Skin epidermis (tissue), 12 donors: ENCODE results near the gene RPL9.
"Not testable (repeated sequence)": the region's sequence is repeated elsewhere in the genome, so short reads cannot be mapped to it uniquely, and the experiment has no call there.

ENCODE experiments used
- H3K27ac ChIP-seq, 21 experiments: fragments of 200-600 bp; sonication (generic) in 11 of 21; one replicate each; pipeline ENCODE4 v1.5.0; 2020; ENCODE audit warnings: mild to moderate bottlenecking in 3 of 21, inconsistent platforms in 2 of 21, moderate library complexity in 2 of 21
- H3K4me3 ChIP-seq, 7 experiments: fragments of 200-600 bp; sonication (generic) in 2 of 7; one replicate each; pipeline ENCODE4 v1.5.0; 2020; ENCODE audit warnings: inconsistent platforms in 2 of 7, mild to moderate bottlenecking in 2 of 7, moderate library complexity in 1 of 7

Gene RPL9

DNA sequence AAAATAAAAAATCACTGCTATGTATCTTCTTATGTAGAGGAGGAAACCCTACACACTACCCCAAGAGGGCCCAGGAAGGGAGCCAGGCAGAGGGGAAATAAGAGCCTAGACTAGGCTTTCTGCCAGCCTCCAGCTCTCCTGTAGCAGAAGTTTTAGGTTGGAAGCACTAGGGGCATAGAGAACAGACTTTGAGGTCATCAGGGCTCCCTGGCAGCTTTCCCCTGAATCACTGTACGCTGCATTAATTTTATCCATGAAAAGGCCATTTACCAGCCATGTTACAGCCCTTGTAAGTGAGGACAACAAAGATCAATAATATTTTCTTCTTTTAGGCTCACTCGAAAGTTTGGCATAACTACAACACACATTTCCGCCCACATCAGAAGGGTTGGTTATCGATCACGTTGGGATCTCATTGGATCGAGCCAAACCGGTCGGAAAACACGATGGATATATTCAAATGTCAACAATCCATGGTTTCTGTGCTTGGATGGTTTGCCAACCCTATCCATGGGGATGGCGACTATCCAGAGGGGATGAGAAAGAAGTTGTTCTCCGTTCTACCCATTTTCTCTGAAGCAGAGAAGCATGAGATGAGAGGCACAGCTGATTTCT is 24.7 kb downstream of the RPL9 start:
- Histone ChIP-seq H3K27ac (no peak overlapping the region), H3K4me3 (no peak overlapping the region)

DNA sequence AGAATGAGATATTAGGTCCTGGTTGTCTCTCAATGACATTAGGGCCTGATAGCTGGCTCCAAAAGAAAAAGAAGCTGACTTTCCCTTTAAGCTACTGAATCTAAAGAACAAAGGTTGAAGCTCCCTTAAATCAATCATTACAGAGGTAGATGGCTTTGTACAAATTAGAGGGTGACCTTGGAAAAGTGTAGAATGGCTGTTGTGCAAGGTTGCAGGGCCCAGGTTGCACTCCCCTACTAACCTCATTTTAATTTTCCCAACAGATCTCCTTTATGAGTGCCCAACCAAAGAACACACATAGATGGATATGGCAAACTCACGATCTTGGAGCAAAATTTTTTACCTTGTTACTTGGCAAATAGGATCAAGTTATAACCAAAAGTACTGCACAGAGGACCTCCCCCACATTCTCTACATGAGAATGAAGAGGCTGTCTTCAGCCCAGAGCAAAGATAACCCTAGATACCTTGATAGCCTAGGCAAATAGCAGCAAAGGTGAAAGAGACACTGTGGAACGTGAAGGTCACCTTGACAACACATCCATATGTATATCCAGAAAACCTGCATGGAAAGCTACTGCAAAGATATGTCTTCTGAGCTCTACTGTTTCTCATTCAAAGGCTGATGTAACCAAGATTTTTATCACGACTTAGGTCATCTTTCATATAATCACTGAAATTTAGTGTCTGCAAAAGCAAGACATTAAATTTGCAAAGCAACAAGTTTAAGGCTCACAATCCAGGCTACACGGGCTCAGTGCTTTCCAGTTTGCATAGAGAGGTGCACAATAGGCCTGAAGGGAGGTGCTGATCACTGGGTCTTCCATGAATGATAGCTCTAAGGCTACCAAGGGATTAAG is 29.0 kb downstream of the RPL9 start:
- Histone ChIP-seq H3K27ac (no peak overlapping the region), H3K4me3 (no peak overlapping the region)

DNA sequence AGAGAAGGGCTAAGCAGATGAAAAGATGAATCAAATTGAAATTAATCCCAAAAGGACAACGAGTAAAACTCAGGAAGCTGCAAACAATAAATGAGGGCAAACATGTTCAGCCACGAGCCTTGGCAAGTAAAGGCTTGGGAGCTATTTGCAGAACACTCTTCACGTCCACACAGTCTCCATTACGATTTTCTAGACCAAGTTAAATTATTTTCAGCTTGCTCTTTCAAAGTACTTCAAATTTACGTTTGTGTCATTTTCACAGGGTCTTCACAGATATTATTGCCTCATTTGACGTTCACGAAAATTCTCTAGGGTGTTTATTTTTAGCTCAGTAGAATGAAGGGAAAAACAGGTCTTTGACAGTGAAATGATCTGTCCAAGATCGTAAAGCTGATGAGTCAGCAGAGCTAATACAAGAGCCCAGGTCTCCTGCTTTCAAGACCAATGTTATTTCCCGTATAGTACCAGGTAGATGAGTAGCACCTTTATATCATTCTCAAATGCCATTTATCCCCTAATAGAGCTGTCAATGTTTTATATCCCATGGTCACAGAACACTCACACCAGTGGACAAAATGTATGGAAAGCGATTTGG is 31.1 kb downstream of the RPL9 start:
- Histone ChIP-seq H3K4me3 (no peak overlapping the region), H3K27ac (no peak overlapping the region)

DNA sequence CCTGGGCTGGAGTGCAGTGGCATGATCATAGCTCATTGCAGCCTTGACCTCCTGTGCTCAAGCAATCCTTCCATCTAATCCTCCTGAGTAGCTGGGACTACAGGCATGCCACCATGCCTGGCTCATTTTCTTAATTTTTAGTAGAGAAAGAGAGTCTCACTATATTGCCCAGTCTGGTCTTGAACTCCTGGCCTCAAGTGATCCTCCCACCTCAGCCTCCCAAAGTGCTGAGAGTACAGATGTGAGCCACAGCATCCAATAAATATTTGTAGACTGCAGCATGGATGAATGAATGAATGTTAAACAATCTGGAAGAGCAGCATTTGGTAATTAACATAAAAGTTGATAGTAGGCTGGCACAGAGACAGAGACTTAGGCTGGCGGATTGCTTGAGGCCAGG is 32.0 kb downstream of the RPL9 start:
- no peak overlapping the region for H3K4me3 ChIP-seq

DNA sequence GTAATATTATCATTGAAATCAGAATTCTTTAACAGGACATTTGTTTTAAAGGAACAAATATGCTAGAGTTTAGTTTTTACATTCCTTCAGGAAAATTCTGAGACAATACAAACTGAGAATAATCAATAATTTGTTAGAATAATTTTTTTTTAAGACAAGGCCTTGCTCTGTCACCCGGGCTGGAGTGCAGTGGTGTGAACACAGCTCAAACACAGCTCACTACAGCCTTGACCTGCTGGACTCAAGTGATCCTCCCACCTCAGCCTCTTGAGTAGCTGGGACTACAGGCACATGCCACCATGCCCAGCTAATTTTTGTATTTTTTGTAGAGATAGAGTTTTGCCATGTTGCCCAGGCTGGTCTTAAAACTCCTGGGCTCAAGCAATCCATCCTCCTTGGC is 33.4 kb downstream of the RPL9 start:
- H3K4me3 ChIP-seq: not testable (repeated sequence)

More for the DNA sequence above, 32.0 kb downstream of the RPL9 start:
- no peak overlapping the region for H3K27ac ChIP-seq

DNA sequence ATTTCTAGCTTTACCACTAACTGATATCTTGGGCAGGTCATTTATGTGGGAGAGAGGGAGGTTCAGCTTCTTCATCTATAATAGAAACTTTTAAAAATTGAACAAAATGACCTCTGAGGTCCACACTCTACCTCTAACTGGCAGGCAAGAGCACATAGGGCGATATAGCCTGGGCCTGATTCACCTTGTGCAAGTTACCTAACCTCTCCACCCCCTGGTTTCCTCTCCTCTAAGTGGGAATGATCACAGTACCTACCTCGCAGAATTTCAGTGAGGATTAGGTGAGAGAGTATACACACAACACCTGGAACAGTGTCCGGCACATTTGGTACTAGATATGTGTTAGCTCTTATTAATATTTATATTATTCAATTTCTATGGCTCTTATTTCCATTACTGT is 36.5 kb downstream of the RPL9 start:
- Histone ChIP-seq H3K4me3 (no peak overlapping the region), H3K27ac (no peak overlapping the region)

More for the DNA sequence above, 33.4 kb downstream of the RPL9 start:
- H3K27ac ChIP-seq: not testable (repeated sequence)

DNA sequence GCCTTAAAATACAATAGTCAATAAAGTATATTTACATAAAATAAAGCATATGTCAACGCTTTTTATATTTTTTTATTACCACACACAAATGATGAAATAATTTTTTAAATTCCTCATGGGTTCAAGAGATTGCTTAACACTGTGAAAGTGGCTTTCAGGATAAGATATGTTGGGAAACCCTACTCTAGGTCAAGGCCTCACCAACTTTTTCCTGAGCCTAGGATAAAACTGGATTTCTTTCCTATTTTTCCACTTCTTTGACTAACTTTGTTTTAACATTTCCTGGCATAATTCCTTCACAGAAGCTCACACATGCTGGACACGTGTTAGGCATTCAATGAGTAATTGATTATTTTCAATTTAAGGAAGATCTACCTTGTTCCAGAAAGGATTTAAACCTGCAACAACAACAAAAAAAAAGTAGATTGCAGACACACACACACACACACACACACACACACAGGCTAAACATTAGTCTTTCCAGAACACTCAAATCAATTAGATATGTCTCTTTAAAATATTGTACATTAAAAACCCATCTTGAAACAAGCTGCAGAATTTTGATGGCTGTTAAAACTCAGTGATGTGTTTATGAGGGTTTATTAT is 42.9 kb downstream of the RPL9 start:
- H3K27ac ChIP-seq: no peak overlapping the region
- H3K4me3 ChIP-seq: no peak overlapping the region

DNA sequence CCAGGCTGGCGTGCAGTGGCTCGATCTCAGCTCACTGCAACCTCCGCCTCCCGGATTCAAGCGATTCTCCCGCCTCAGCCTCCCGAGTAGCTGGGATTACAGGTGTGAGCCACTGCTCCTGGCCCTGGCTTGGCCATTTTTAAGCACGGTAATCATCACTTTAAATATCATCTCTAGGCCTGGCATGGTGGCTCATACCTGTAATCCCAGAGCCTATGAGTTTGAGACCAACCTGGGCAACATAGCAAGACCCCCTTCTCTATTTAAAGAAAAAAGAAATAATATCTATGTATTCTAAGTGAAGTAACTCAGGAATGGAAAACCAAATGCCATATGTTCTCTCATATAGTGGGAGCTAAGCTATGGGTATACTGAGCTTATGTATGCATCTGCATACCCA is 47.2 kb downstream of the RPL9 start:
- H3K4me3 ChIP-seq, H3K27ac ChIP-seq: not testable (repeated sequence)

DNA sequence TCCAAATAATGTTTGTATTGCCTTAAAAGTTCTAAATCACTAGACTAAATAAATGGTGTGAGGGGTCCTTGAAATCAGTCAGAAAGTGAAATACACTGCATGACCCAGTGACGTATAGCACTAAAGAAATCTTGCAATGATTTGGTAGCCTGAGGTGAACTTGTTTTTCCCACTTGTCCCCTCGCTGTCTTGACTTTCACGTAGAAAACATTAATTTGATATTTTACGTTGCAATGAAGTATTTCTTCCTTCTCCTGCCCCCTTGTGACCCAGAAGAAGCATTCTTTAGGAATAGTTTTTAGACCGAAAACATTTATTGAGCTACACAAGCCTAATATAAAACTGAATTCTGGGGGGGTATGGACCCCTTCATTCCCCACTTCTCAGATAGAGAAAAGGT is 48.3 kb downstream of the RPL9 start:
- no peak overlapping the region for H3K27ac ChIP-seq
- no peak overlapping the region for H3K4me3 ChIP-seq

DNA sequence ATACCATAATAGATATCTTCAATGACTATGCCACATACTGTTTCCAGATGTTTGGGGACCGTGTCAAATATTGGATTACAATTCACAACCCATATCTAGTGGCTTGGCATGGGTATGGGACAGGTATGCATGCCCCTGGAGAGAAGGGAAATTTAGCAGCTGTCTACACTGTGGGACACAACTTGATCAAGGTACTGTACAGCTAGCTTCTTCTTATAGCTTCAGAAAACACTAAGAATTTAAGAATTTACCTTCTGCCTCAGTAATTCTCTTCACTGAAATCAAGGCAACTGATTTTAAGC is 51.2 kb downstream of the RPL9 start:
- H3K27ac ChIP-seq: no peak overlapping the region
- H3K4me3 ChIP-seq: no peak overlapping the region

DNA sequence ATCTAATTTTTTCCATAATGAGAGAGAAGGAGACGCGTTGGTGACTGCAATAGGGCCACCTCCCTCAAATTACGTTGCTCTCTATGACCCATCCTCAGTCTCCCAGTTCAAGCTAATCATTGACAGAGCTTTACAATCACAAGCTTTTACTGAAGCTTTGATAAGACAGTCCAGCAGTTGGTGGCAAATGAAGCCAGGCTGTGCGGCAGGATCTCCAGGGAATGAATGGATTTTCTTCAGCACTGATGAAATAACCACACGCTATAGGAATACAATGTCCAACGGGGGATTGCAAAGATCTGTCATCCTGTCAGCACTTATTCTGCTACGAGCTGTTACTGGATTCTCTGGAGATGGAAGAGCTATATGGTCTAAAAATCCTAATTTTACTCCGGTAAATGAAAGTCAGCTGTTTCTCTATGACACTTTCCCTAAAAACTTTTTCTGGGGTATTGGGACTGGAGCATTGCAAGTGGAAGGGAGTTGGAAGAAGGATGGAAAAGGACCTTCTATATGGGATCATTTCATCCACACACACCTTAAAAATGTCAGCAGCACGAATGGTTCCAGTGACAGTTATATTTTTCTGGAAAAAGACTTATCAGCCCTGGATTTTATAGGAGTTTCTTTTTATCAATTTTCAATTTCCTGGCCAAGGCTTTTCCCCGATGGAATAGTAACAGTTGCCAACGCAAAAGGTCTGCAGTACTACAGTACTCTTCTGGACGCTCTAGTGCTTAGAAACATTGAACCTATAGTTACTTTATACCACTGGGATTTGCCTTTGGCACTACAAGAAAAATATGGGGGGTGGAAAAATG is 51.7 kb downstream of the RPL9 start, which contains the start of gene KLB:
Gene KLB (plus strand): TSS at position 168 of the 821 bp plus-strand sequence. CDS start 20 bp downstream, at position 188.
- no peak within 1 kb of the TSS for H3K27ac ChIP-seq
- H3K4me3 ChIP-seq: no peak within 1 kb of the TSS
